Forelimb muscle (tissue), 1 donor: ENCODE measurements around the gene FKBP9. TPM values are rescaled to one million over a fixed set of nuclear protein-coding genes. Genes with fewer than 3 reads are reported as not detected.

Experiments
- polyA plus RNA-seq: library from polyadenylated mRNA; unstranded; fragments of 120-200 nt; gene quantifications from one replicate; pipeline ENCODE4 v1.2.1, GENCODE V29; 2013; ENCODE audit not compliant: insufficient read length

Gene FKBP9
- polyA plus RNA-seq, 1 donor: 135 TPM

Other genes starting within 250 kb of the FKBP9 start
- 35.1 TPM for gene KBTBD2, start 65.7 kb upstream of the FKBP9 start, polyA plus RNA-seq
- gene NT5C3A, start 105.3 kb downstream of the FKBP9 start, polyA plus RNA-seq: 31.7 TPM
- gene RP9, start 152.0 kb downstream of the FKBP9 start, polyA plus RNA-seq: 25.5 TPM
- 15.9 TPM for gene BBS9, start 172.1 kb downstream of the FKBP9 start, polyA plus RNA-seq